ENCODE measurements around the gene PCDH11Y. TPM values are rescaled to one million over a fixed set of nuclear protein-coding genes. Genes with fewer than 3 reads are reported as not detected.
"Not testable (repeated sequence)": the region's sequence is repeated elsewhere in the genome, so short reads cannot be mapped to it uniquely, and the experiment has no call there.

Gene PCDH11Y
- polyA plus RNA-seq (2013, experiment 1 of 2; ENCODE audit: insufficient read length) = not detected
- 0.06 TPM for polyA plus RNA-seq (2013, experiment 2 of 2; ENCODE audit: insufficient read length)

- DNase-seq = not testable (repeated sequence)
These were observed at the start of gene PCDH11Y for GRCh38 chrY:5000057-5000456. Gene PCDH11Y (plus strand): TSS chrY:5000296. CDS start chrY:5057100, 56,804 bp downstream.

GRCh38 chrY:4967894-4968293, 32.2 kb upstream of the PCDH11Y start:
- DNase-seq = not testable (repeated sequence)

GRCh38 chrY:4991743-4992400, 8.2 kb upstream of the PCDH11Y start:
- DNase-seq = not testable (repeated sequence)

GRCh38 chrY:4994892-4995291, 5.2 kb upstream of the PCDH11Y start:
- DNase-seq = not testable (repeated sequence)

GRCh38 chrY:5002476-5003184, 2.5 kb downstream of the PCDH11Y start:
- DNase-seq = not testable (repeated sequence)

- DNase-seq = not testable (repeated sequence)
These were observed 39.0 kb downstream of the PCDH11Y start for GRCh38 chrY:5038972-5039523.

- DNase-seq = not testable (repeated sequence)
These were observed 82.9 kb downstream of the PCDH11Y start for GRCh38 chrY:5083017-5083416.

- not testable (repeated sequence) for DNase-seq
These were observed 182.9 kb downstream of the PCDH11Y start for GRCh38 chrY:5182998-5183397.

GRCh38 chrY:5215116-5215515, 215.0 kb downstream of the PCDH11Y start:
- DNase-seq = not testable (repeated sequence)

GRCh38 chrY:5324931-5325330, 324.8 kb downstream of the PCDH11Y start:
- not testable (repeated sequence) for DNase-seq

GRCh38 chrY:5342220-5342619, 342.1 kb downstream of the PCDH11Y start:
- not testable (repeated sequence) for DNase-seq

- DNase-seq = not testable (repeated sequence)
These were observed 543.6 kb downstream of the PCDH11Y start for GRCh38 chrY:5543705-5544104.

- not testable (repeated sequence) for DNase-seq
These were observed 638.5 kb downstream of the PCDH11Y start for GRCh38 chrY:5638589-5638988.

- DNase-seq = not testable (repeated sequence)
These were observed 679.2 kb downstream of the PCDH11Y start for GRCh38 chrY:5679265-5679664.

- not testable (repeated sequence) for DNase-seq
These were observed 708.6 kb downstream of the PCDH11Y start for GRCh38 chrY:5708727-5709126.

GRCh38 chrY:5709788-5710381, 709.8 kb downstream of the PCDH11Y start:
- DNase-seq = not testable (repeated sequence)

GRCh38 chrY:5761403-5761802, 761.3 kb downstream of the PCDH11Y start:
- not testable (repeated sequence) for DNase-seq

GRCh38 chrY:5776485-5776884, 776.4 kb downstream of the PCDH11Y start:
- DNase-seq = not testable (repeated sequence)
